Fibroblast of skin of left quadriceps (primary cell): ENCODE results near the gene TSKU.
"Not testable (repeated sequence)": the region's sequence is repeated elsewhere in the genome, so short reads cannot be mapped to it uniquely, and the experiment has no call there.

ENCODE experiments used
- DNase-seq, 2 experiments: peaks; one replicate each; pipeline ENCODE4 v3.0.0-alpha.2; 2013; ENCODE audit warnings: low read depth in 2 of 2

Gene TSKU

GRCh38 chr11:76801736-76802135 is 18.6 kb downstream of the TSKU start:
- DNase-seq = no peak

- DNase-seq = no peak
Measured at GRCh38 chr11:76802151-76802550, 19.0 kb downstream of the TSKU start.

- no peak for DNase-seq
Measured at GRCh38 chr11:76802621-76803020, 19.5 kb downstream of the TSKU start.

- DNase-seq = no peak
Measured at GRCh38 chr11:76803023-76803422, 19.9 kb downstream of the TSKU start.

- no peak for DNase-seq
Measured at GRCh38 chr11:76803811-76804600, 20.9 kb downstream of the TSKU start.

- DNase-seq = no peak
Measured at GRCh38 chr11:76805206-76805913, 22.2 kb downstream of the TSKU start.

GRCh38 chr11:76806131-76806530 is 23.0 kb downstream of the TSKU start:
- DNase-seq = no peak

GRCh38 chr11:76806608-76807205 is 23.6 kb downstream of the TSKU start:
- DNase-seq = no peak

GRCh38 chr11:76807206-76807875 is 24.2 kb downstream of the TSKU start:
- peak in 1 of 2 experiments; percentile 49 for DNase-seq

GRCh38 chr11:76808171-76808570 is 25.0 kb downstream of the TSKU start:
- DNase-seq = no peak

- DNase-seq = no peak
Measured at GRCh38 chr11:76808996-76809395, 25.8 kb downstream of the TSKU start.

GRCh38 chr11:76810151-76810853 is 27.1 kb downstream of the TSKU start:
- DNase-seq = no peak

- DNase-seq = no peak
Measured at GRCh38 chr11:76811259-76811658, 28.1 kb downstream of the TSKU start.

- DNase-seq = no peak
Measured at GRCh38 chr11:76814414-76814813, 31.3 kb downstream of the TSKU start.

GRCh38 chr11:76815678-76816077 is 32.5 kb downstream of the TSKU start:
- not testable (repeated sequence) for DNase-seq

- DNase-seq = no peak
Measured at GRCh38 chr11:76820184-76820566, 37.0 kb downstream of the TSKU start.

GRCh38 chr11:76821396-76821795 is 38.2 kb downstream of the TSKU start:
- not testable (repeated sequence) for DNase-seq

GRCh38 chr11:76822406-76822805 is 39.2 kb downstream of the TSKU start:
- DNase-seq = no peak

- DNase-seq = peak; percentile 54 to 56
Measured at GRCh38 chr11:76823481-76824028, 40.4 kb downstream of the TSKU start.

GRCh38 chr11:76824083-76824939 is 41.2 kb downstream of the TSKU start:
- DNase-seq = peak in 1 of 2 experiments; percentile 22
